SK-N-MC (cell line): ENCODE data around the gene HTR2C.
"Not testable (repeated sequence)": the region's sequence is repeated elsewhere in the genome, so short reads cannot be mapped to it uniquely, and the experiment has no call there.

Source experiments
- DNase-seq: peaks from one replicate; pipeline ENCODE4 v3.0.0-alpha.2; 2011; ENCODE audit warnings: low read depth, low spot score
- H3K27ac ChIP-seq: fragments of 200-600 bp; sonication (generic); 2 replicates; pipeline ENCODE4 v1.5.1; 2016; ENCODE audit warnings: mixed run types
- H3K36me3 ChIP-seq: fragments of 200-600 bp; sonication (generic); 2 replicates; pipeline ENCODE4 v1.6.1; 2017; ENCODE audit warnings: antibody characterized with exemption, low read length, mixed read lengths; ENCODE audit not compliant: insufficient read depth
- H3K4me3 ChIP-seq: fragments of 200-600 bp; sonication (generic); 2 replicates; pipeline ENCODE4 v1.5.1; 2016
- H3K9ac ChIP-seq: fragments of 200-600 bp; sonication (generic); 2 replicates; pipeline ENCODE4 v1.8.0; 2017; ENCODE audit warnings: mixed run types, mixed read lengths; ENCODE audit not compliant: insufficient read length
- H3K9me3 ChIP-seq: fragments of 200-600 bp; sonication (generic); 2 replicates; pipeline ENCODE4 v1.6.1; 2017; ENCODE audit warnings: low read depth, mild to moderate bottlenecking, antibody characterized with exemption, low read length, moderate library complexity, mixed read lengths
- EZH2 ChIP-seq: fragments of 200-600 bp; sonication (generic); IDR thresholded peaks from one replicate; pipeline ENCODE4 v1.6.1; 2017; ENCODE audit warnings: antibody characterized with exemption
- FOXP2 ChIP-seq: optimal IDR thresholded peaks from 2 replicates; pipeline ENCODE3; 2011; ENCODE audit warnings: mild to moderate bottlenecking, moderate library complexity; ENCODE audit not compliant: insufficient read depth; ENCODE audit errors: extremely low read length, control extremely low read depth
- POLR2AphosphoS5 ChIP-seq: IDR thresholded peaks from 2 replicates; pipeline ENCODE4 v1.6.1; 2012; ENCODE audit warnings: mild to moderate bottlenecking, low read depth, low read length, borderline replicate concordance

HTR2C gene

DNA sequence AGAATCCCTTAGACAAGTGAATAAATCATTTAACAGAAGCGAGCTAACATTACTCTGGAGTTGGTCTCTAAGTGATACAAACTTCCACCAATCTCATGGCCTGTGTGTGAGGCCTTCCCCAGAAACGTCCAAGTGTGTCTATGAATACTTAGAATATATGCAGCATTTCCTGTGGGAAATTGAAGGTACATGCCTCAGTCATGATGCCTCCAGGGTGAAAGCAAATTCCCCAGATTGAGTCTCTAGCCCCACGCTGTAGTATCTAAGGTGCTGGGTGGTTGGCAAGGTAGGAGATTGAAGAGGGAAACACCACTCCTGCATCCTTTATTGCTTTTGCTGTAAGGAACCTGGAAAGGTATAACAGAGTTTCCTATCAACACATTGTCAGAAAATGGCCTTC lies 319.7 kb downstream of the HTR2C start:
- H3K36me3 ChIP-seq: no peaks in the 10 kb centered on the region
- H3K9ac ChIP-seq: no peak overlapping the region
- TF ChIP-seq FOXP2: no peak
- TF ChIP-seq EZH2: no peak
- TF ChIP-seq POLR2AphosphoS5: no peak
- H3K27ac ChIP-seq: no peak overlapping the region
- H3K9me3 ChIP-seq: no peaks in the 10 kb centered on the region
- no peak for DNase-seq
- H3K4me3 ChIP-seq: no peak overlapping the region

DNA sequence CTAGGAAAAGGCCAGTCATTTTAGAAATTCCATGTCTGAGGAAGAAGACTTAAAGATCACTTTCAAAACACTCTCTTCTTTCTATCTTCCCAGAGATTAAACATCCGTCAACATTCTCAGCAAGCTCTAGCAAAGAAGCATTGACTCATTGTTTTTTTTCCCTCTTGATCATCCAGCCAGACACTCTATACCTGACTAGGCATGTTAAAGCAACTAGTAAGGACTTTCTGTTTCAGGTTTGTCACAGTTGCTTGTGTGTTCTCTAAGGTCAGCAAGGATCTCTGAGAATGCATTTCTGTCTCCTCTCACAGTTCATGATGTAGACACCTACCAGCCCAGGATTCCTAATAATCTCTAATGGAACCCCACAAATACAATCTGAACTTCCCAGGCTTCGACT lies 321.4 kb downstream of the HTR2C start:
- no peaks in the 10 kb centered on the region for H3K36me3 ChIP-seq
- no peak overlapping the region for H3K9ac ChIP-seq
- DNase-seq: no peak
- no peak overlapping the region for H3K27ac ChIP-seq
- no peaks in the 10 kb centered on the region for H3K9me3 ChIP-seq
- no peak overlapping the region for H3K4me3 ChIP-seq
- TF ChIP-seq FOXP2 (no peak), POLR2AphosphoS5 (no peak), EZH2 (no peak)

DNA sequence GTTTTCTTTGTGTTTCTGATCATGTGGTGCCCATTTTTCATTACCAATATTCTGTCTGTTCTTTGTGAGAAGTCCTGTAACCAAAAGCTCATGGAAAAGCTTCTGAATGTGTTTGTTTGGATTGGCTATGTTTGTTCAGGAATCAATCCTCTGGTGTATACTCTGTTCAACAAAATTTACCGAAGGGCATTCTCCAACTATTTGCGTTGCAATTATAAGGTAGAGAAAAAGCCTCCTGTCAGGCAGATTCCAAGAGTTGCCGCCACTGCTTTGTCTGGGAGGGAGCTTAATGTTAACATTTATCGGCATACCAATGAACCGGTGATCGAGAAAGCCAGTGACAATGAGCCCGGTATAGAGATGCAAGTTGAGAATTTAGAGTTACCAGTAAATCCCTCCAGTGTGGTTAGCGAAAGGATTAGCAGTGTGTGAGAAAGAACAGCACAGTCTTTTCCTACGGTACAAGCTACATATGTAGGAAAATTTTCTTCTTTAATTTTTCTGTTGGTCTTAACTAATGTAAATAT lies 323.2 kb downstream of the HTR2C start:
- Histone ChIP-seq H3K36me3 (no peaks in the 10 kb centered on the region), H3K27ac (no peak overlapping the region), H3K4me3 (no peak overlapping the region), H3K9ac (no peak overlapping the region), H3K9me3 (no peaks in the 10 kb centered on the region)
- DNase-seq: no peak
- no peak for TF ChIP-seq POLR2AphosphoS5
- TF ChIP-seq FOXP2: no peak
- no peak for TF ChIP-seq EZH2

DNA sequence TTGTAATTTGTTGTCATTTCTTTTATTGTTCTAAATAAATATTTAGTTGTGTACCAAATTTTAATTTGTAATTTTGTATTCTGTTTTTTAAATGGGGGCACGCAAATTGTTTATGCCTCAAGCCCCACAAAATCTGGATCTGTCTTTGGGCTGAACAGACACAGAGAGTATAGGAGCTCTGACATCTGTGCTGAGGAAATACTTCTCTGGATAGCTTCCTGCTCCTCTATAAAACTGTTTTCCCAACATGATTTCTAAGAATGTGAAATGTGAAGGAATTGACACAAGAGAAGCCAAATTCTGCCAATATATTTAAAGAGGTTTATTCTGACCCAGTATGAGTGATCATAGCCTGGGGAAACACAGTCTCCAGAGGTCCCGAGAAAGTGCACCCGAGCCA lies 340.5 kb downstream of the HTR2C start:
- H3K9ac ChIP-seq: no peak overlapping the region
- H3K36me3 ChIP-seq: no peaks in the 10 kb centered on the region
- H3K9me3 ChIP-seq: no peaks in the 10 kb centered on the region
- no peak for DNase-seq
- H3K27ac ChIP-seq: no peak overlapping the region
- TF ChIP-seq FOXP2 (no peak), EZH2 (no peak), POLR2AphosphoS5 (no peak)
- H3K4me3 ChIP-seq: no peak overlapping the region

DNA sequence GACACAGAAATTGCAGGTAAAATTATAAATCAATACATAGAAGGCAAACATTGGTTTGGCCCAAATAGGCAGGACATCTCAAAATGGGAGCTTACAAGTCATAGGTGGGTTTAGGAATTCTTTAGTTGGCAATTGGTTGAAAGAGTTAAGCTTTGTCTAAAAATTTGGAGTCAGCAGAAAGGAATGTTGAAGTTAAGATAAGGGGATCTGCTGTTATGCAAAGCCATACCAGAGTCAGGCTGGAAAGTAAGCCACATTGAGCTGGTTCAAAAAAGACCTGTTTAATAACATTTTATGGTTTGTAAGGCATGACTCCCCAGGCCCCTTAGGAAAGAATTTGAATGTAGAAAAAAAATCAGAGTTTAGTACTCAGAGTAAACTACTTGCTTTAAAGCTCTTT lies 341.0 kb downstream of the HTR2C start:
- H3K9ac ChIP-seq: no peak overlapping the region
- H3K9me3 ChIP-seq: no peaks in the 10 kb centered on the region
- TF ChIP-seq POLR2AphosphoS5 (no peak), FOXP2 (no peak), EZH2 (no peak)
- no peak overlapping the region for H3K4me3 ChIP-seq
- DNase-seq: no peak
- H3K27ac ChIP-seq: no peak overlapping the region
- H3K36me3 ChIP-seq: no peaks in the 10 kb centered on the region

DNA sequence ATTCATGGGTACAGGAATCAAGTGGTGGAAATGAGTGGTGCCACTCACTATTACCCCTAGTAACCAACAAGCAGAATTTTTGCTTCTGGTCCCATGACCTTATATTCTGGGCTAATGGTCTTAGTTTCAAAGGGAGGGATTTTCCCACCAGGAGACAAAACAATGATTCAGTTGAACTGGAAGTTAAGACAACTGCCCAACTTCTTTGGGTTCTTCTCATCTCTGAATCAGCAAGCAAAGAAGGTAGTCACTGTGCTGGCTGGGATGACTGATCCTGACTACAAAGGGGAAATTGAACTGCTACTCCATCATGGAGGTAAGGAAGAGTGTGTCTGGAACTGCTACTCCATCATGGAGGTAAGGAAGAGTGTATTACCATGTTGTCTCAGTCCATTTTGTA lies 346.3 kb downstream of the HTR2C start:
- Histone ChIP-seq H3K9ac (no peak overlapping the region), H3K36me3 (no peaks in the 10 kb centered on the region), H3K9me3 (no peaks in the 10 kb centered on the region), H3K4me3 (no peak overlapping the region), H3K27ac (no peak overlapping the region)
- DNase-seq: no peak
- TF ChIP-seq FOXP2 (no peak), EZH2 (no peak), POLR2AphosphoS5 (no peak)

- H3K27ac ChIP-seq: no peak overlapping the region
- H3K9me3 ChIP-seq: no peaks in the 10 kb centered on the region
- no peak overlapping the region for H3K4me3 ChIP-seq
- no peaks in the 10 kb centered on the region for H3K36me3 ChIP-seq
- TF ChIP-seq POLR2AphosphoS5: no peak
- TF ChIP-seq EZH2: no peak
- no peak for TF ChIP-seq FOXP2
- no peak overlapping the region for H3K9ac ChIP-seq
- no peak for DNase-seq
Observed at GRCh38 chrX:114932550-114932949, 348.7 kb downstream of the HTR2C start.

- not testable (repeated sequence) for H3K36me3 ChIP-seq, H3K9me3 ChIP-seq, H3K9ac ChIP-seq, H3K27ac ChIP-seq, H3K4me3 ChIP-seq, DNase-seq
Observed at GRCh38 chrX:114933291-114933690, 349.4 kb downstream of the HTR2C start.

GRCh38 chrX:114937090-114937489 lies 353.2 kb downstream of the HTR2C start:
- not testable (repeated sequence) for H3K27ac ChIP-seq, DNase-seq, H3K9ac ChIP-seq, H3K9me3 ChIP-seq, H3K4me3 ChIP-seq, H3K36me3 ChIP-seq

DNA sequence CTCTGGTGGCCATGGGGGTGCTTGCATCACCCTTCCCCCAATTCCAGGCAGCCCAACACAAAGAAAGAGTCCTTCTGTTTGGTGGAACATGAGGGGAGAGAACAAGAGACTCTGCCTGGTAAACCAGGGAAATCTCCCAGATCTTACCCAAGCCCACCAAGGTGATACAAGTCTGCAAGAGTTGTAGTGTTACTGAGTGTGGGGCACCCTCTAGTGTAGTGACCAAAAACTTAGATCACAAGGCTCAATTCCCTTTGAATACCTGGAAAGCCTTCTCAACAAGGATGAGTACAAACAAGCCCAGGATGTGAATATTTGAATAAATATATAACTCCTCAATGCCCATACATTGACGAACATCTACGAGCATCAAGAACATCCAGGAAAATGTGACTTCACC lies 368.8 kb downstream of the HTR2C start:
- H3K36me3 ChIP-seq: no peaks in the 10 kb centered on the region
- no peak overlapping the region for H3K4me3 ChIP-seq
- no peak for DNase-seq
- H3K9me3 ChIP-seq: no peaks in the 10 kb centered on the region
- no peak overlapping the region for H3K9ac ChIP-seq
- no peak overlapping the region for H3K27ac ChIP-seq
- TF ChIP-seq FOXP2: no peak
- TF ChIP-seq POLR2AphosphoS5: no peak
- no peak for TF ChIP-seq EZH2
